H1 (cell line): ENCODE measurements around the gene PKD2. TPM values are rescaled to one million over a fixed set of nuclear protein-coding genes. Genes with fewer than 3 reads are reported as not detected.

Source experiments
- ATF3 ChIP-seq: IDR thresholded peaks from 2 replicates; pipeline ENCODE4 v1.6.1; 2011; ENCODE audit warnings: low read depth, mild to moderate bottlenecking, low read length; ENCODE audit not compliant: insufficient read depth
- CHD7 ChIP-seq: fragments of 300-600 bp; sonication (generic); IDR thresholded peaks from 2 replicates; pipeline ENCODE4 v1.7.1; 2012; ENCODE audit warnings: low read length, moderate library complexity, mild to moderate bottlenecking, inconsistent platforms; ENCODE audit not compliant: insufficient replicate concordance
- CREB1 ChIP-seq: IDR thresholded peaks from 2 replicates; pipeline ENCODE4 v1.6.1; 2012; ENCODE audit warnings: inconsistent platforms
- HDAC6 ChIP-seq: IDR thresholded peaks from one replicate; pipeline ENCODE4 v1.7.1; 2012; ENCODE audit warnings: low read depth, mild to moderate bottlenecking, inconsistent platforms, low read length, moderate library complexity
- JUND ChIP-seq: IDR thresholded peaks from 2 replicates; pipeline ENCODE4 v1.6.1; 2011; ENCODE audit warnings: mild to moderate bottlenecking, improper control_type of control experiment, low read length
- KDM1A ChIP-seq: fragments of 200-600, 300-600 bp; sonication (generic); IDR thresholded peaks from 2 replicates; pipeline ENCODE4 v1.7.1; 2016; ENCODE audit warnings: mild to moderate bottlenecking, low read length, borderline replicate concordance
- POLR2AphosphoS5 ChIP-seq: IDR thresholded peaks from 2 replicates; pipeline ENCODE4 v1.6.1; 2011; ENCODE audit warnings: low read depth, low read length
- SIN3A ChIP-seq, 2 experiments: IDR thresholded peaks in 1 of 2; conservative IDR thresholded peaks in 1 of 2; 2 replicates each; pipeline ENCODE4 v1.6.1; 2011 to 2012; ENCODE audit warnings: low read length in 2 of 2, improper control_type of control experiment in 1 of 2, low read depth in 1 of 2, mild to moderate bottlenecking in 1 of 2
- SUZ12 ChIP-seq: fragments of 200-600 bp; sonication (generic); IDR thresholded peaks from 2 replicates; pipeline ENCODE4 v1.6.1; 2012; ENCODE audit warnings: mild to moderate bottlenecking, inconsistent platforms, low read length, moderate library complexity, mixed read lengths
- TBP ChIP-seq: IDR thresholded peaks from 2 replicates; pipeline ENCODE4 v1.6.1; 2011; ENCODE audit warnings: low read depth, low read length, improper control_type of control experiment
- YY1 ChIP-seq: IDR thresholded peaks from 2 replicates; pipeline ENCODE4 v1.6.1; 2011; ENCODE audit warnings: low read depth, mild to moderate bottlenecking, low read length
- polyA plus RNA-seq, 7 experiments: library from polyadenylated mRNA; depleted of rRNA in 3 of 7; stranded (reverse) in 5 of 7; unstranded in 2 of 7; fragments of >200 nt in 5 of 7; fragments of 200-250 nt in 2 of 7; gene quantifications; 1 replicate in 5 of 7; 2 replicates in 1 of 7; 4 replicates in 1 of 7; pipeline versions ENCODE4 v1.2.1 to v1.2.3, GENCODE V29; 2011 to 2013; ENCODE audit warnings: missing spikeins in 2 of 7, mixed read lengths in 2 of 7
- total RNA-seq: library from RNA; stranded (reverse); fragmentation: NEBNext Ultra II Directional; extraction: Animal tissue kit (Norgen Biotek cat#: 25700); gene quantifications from 2 replicates; pipeline ENCODE4 v1.2.1, GENCODE V29; 2021

Gene PKD2
- total and polyA plus RNA-seq, 2 of the 8 experiments (the other 6 are each of a cell fraction or from before 2014, with no cell fraction given) = 16.0 to 32.0 TPM

- TF ChIP-seq CHD7 (no peak), SUZ12 (no peak), YY1 (no peak), CREB1 (no peak), POLR2AphosphoS5 (no peak), ATF3 (no peak), TBP (no peak), SIN3A (conservative IDR thresholded peaks at IDR 0.05 in 1 of 2, IDR thresholded peaks at IDR 0.05 in 1 of 2; ENCODE audit: low read depth in 1 of 2, low read length in 2 of 2) (no peak), HDAC6 (no peak), JUND (no peak), KDM1A (no peak)
Measured at GRCh38 chr4:88104902-88105610, 97.6 kb downstream of the PKD2 start (continued).
